RWPE2 (cell line): ENCODE results near the gene WDR43.

ENCODE experiments used
- ATAC-seq: fragments of 200-7000 bp; cut with Tn5 transposase; 3 replicates; pipeline ENCODE4 v1.9.1; 2021; ENCODE audit warnings: low read depth
- DNase-seq: peaks from one replicate; pipeline ENCODE4 v3.0.0-alpha.2; 2020; ENCODE audit warnings: low spot score
- H3K27ac ChIP-seq: fragments of 450-650 bp; 2 replicates; pipeline ENCODE4 v1.5.1; 2017; ENCODE audit warnings: mild to moderate bottlenecking; ENCODE audit not compliant: poor library complexity, severe bottlenecking
- H3K27me3 ChIP-seq: fragments of 250-450 bp; sonication (Bioruptor Pico); 2 replicates; pipeline ENCODE4 v1.5.1; 2021; ENCODE audit warnings: mild to moderate bottlenecking, moderate library complexity; ENCODE audit not compliant: insufficient read depth, poor library complexity, severe bottlenecking
- H3K36me3 ChIP-seq: fragments of 250-450 bp; sonication (Bioruptor Pico); 2 replicates; pipeline ENCODE4 v1.5.1; 2020; ENCODE audit warnings: low read depth, mild to moderate bottlenecking, moderate library complexity
- H3K4me1 ChIP-seq: fragments of 250-450 bp; sonication (Bioruptor Pico); 2 replicates; pipeline ENCODE4 v1.5.1; 2021; ENCODE audit warnings: mild to moderate bottlenecking, moderate library complexity; ENCODE audit not compliant: insufficient read depth, poor library complexity, severe bottlenecking
- H3K4me3 ChIP-seq: fragments of 250-450 bp; sonication (Bioruptor Pico); 2 replicates; pipeline ENCODE4 v1.5.1; 2021; ENCODE audit warnings: mild to moderate bottlenecking, moderate library complexity; ENCODE audit not compliant: severe bottlenecking
- H3K9me3 ChIP-seq: fragments of 250-450 bp; sonication (Bioruptor Pico); 2 replicates; pipeline ENCODE4 v1.5.1; 2021; ENCODE audit warnings: mild to moderate bottlenecking, moderate library complexity; ENCODE audit not compliant: severe bottlenecking
- TF ChIP-seq, protein P1 (sequence below): fragments of 450-650 bp; IDR thresholded peaks from one replicate; pipeline ENCODE4 v1.5.1; 2017; ENCODE audit warnings: mild to moderate bottlenecking, moderate library complexity; ENCODE audit not compliant: poor library complexity, severe bottlenecking

WDR43 gene

DNA sequence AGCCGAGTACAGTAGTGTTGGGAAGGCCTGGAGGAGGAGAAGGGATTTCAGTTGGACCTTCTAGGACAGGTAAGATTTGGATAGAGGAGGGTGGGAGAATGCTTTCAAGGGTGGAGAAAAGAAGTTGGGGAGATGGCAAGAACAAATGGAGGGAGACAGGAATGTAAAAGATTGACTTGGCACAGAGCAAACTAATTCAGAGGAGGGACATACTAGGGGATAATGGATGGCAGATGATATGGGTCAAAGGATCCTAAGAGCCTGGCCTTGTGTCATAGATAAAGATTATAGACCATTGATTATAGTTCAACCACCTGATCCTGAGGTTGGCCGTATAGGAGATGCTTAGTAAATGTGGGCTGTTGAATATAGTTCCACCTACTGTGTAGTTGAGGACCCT, 12.4 kb downstream of the WDR43 start:
- H3K4me3 ChIP-seq: no peak overlapping the region
- DNase-seq (no peak), ATAC-seq (no peak)
- H3K4me1 ChIP-seq: peaks cover 12% of the 10 kb centered on the region
- H3K36me3 ChIP-seq: peaks cover 96% of the 10 kb centered on the region
- H3K27me3 ChIP-seq: no peaks in the 10 kb centered on the region
- H3K9me3 ChIP-seq: no peaks in the 10 kb centered on the region
- H3K27ac ChIP-seq: no peak overlapping the region
- TF ChIP-seq, protein P1, sequence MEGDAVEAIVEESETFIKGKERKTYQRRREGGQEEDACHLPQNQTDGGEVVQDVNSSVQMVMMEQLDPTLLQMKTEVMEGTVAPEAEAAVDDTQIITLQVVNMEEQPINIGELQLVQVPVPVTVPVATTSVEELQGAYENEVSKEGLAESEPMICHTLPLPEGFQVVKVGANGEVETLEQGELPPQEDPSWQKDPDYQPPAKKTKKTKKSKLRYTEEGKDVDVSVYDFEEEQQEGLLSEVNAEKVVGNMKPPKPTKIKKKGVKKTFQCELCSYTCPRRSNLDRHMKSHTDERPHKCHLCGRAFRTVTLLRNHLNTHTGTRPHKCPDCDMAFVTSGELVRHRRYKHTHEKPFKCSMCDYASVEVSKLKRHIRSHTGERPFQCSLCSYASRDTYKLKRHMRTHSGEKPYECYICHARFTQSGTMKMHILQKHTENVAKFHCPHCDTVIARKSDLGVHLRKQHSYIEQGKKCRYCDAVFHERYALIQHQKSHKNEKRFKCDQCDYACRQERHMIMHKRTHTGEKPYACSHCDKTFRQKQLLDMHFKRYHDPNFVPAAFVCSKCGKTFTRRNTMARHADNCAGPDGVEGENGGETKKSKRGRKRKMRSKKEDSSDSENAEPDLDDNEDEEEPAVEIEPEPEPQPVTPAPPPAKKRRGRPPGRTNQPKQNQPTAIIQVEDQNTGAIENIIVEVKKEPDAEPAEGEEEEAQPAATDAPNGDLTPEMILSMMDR: no peak

DNA sequence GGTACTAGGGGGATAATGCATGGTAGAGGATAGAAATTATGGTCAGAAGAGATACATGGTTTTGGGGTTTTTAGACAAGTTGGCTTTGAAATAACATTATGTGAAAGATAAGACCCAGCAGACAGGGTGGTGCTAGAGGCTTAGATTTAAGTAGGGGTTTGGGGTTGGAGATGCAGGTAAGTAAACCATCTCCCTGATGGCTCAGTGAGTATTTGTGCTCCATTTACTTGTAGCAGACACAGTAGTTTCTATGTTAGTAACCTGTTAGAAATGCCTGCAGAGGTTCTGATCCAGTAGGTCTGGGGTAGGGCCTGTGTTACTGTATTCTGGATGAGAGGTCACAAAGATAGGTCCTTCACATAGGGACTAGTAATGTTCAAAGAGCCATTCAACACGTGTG, 13.7 kb downstream of the WDR43 start:
- H3K4me3 ChIP-seq: no peak overlapping the region
- H3K9me3 ChIP-seq: no peaks in the 10 kb centered on the region
- H3K4me1 ChIP-seq: peaks cover 12% of the 10 kb centered on the region
- H3K27ac ChIP-seq: no peak overlapping the region
- DNase-seq: no peak
- H3K36me3 ChIP-seq: peaks cover 96% of the 10 kb centered on the region
- ATAC-seq: no peak
- H3K27me3 ChIP-seq: no peaks in the 10 kb centered on the region
- TF ChIP-seq, protein P1: no peak

DNA sequence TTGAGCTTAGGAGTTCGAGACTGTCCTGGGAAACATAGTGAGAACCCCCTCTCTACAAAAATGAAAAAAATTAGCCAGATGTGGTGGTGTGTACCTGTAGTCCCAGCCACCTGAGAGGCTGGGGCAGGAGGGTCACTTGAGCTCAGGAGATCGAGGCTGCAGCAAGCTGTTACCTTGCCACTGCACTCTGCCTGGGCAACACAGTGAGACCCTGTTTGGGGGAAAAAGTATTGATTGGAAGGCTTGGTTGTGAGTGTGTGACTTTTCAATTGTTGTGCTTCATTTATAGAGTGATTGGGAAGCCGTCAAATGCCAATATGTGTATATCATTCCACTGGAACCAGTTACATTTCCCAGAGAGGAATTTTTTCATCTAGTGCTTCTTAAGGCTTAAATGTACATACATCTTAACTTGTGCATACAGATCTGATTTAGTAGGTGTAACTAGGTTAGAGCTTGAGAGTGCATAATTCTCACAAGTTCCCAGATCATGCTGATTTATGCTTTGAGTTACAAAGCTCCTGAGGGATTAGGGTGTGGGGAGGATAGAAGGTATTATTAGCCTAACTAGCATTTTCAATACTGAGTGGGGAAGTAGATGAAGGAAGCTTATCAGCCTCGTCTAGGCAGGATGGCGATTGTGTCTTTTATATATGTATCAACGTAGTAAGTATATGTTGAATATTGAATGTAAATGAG, 15.3 kb downstream of the WDR43 start:
- Histone ChIP-seq H3K36me3 (peaks cover 96% of the 10 kb centered on the region), H3K4me3 (no peak overlapping the region), H3K4me1 (no peaks in the 10 kb centered on the region), H3K27me3 (no peaks in the 10 kb centered on the region), H3K27ac (no peak overlapping the region), H3K9me3 (no peaks in the 10 kb centered on the region)
- DNase-seq: no peak
- TF ChIP-seq, protein P1: no peak
- no peak for ATAC-seq

DNA sequence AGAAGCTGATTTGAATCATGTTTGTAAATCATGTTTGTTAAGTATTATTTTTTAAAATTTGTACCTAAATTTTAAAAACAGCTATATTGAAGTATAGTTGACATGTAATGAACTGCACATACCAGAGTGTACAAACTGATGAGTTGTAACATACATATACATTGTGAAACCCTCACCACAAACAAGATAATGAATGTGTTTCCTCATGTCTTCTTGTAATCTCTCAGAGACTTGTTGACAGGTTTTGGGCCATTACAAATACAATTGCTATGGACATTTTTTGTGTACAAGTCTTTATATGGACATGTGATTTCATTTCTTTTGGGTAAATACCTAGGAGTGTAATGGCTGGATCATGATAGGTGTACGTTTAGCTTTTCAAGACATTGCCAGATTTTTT, 21.5 kb downstream of the WDR43 start:
- H3K4me1 ChIP-seq: no peaks in the 10 kb centered on the region
- no peaks in the 10 kb centered on the region for H3K9me3 ChIP-seq
- DNase-seq: no peak
- no peaks in the 10 kb centered on the region for H3K27me3 ChIP-seq
- no peak overlapping the region for H3K4me3 ChIP-seq
- TF ChIP-seq, protein P1: no peak
- ATAC-seq: no peak
- peaks cover 99% of the 10 kb centered on the region for H3K36me3 ChIP-seq
- no peak overlapping the region for H3K27ac ChIP-seq

DNA sequence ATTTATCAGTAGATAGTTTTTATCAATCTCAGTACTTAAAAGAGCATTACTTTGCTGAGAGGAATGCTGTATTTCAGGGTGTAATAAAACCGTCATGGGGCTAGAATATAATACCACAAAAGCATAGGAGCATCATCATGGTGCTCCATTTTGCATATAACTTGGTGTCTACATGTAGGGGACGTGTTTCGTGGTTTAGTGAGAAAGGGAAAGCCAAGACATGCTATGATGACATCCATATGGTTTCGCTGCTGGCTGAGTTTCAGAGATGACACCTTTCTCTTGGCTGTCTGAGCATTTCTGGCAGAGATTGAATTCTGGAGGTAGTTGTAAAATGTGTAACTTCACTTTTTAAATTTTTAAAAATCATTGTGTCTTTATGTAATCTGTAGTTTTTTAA, 32.4 kb downstream of the WDR43 start:
- peaks cover 99% of the 10 kb centered on the region for H3K36me3 ChIP-seq
- peak overlapping the region; percentile 14 for H3K27ac ChIP-seq
- no peak overlapping the region for H3K4me3 ChIP-seq
- no peaks in the 10 kb centered on the region for H3K27me3 ChIP-seq
- H3K4me1 ChIP-seq: peaks cover 19% of the 10 kb centered on the region
- TF ChIP-seq, protein P1: no peak
- H3K9me3 ChIP-seq: peaks cover 2% of the 10 kb centered on the region
- ATAC-seq: no peak
- no peak for DNase-seq
